H1 (cell line): ENCODE results near the gene DOP1B. TPM values are rescaled to one million over a fixed set of nuclear protein-coding genes. Genes with fewer than 3 reads are reported as not detected.

Source experiments
- CTCF ChIA-PET: fragments of 300-600 bp; sonication (Branson Sonifier 250); formaldehyde crosslinking; loops from one replicate; lab custom pipeline; 2021; ENCODE audit not compliant: partially characterized antibody; lab: Charles Lee
- POLR2A ChIA-PET: fragments of 300-600 bp; sonication (Branson Sonifier 250); formaldehyde crosslinking; loops from one replicate; lab custom pipeline; 2021; ENCODE audit warnings: inconsistent platforms; ENCODE audit not compliant: partially characterized antibody; lab: Charles Lee
- DNase-seq, 2 experiments: peaks; one replicate each; pipeline versions ENCODE4 v3.0.0 to v3.0.0-alpha.2; 2010 to 2022; ENCODE audit warnings: low spot score in 2 of 2, low read depth in 1 of 2, mixed read lengths in 1 of 2
- FAIRE-seq: peaks from 2 replicates; lab custom pipeline; 2011; peaks lifted over from hg19 to GRCh38; lab: Jason Lieb, UNC
- H2AFZ ChIP-seq: 2 replicates; pipeline ENCODE4 v1.8.1; 2012; ENCODE audit warnings: low read length, inconsistent platforms
- H2AK5ac ChIP-seq: 2 replicates; pipeline ENCODE4 v1.6.1; 2013; ENCODE audit warnings: low read depth, low read length
- H2BK120ac ChIP-seq: replicated peaks from 2 replicates; pipeline ENCODE3; 2013; ENCODE audit warnings: low read depth, low read length, inconsistent platforms
- H2BK12ac ChIP-seq: 2 replicates; pipeline ENCODE4 v1.6.1; 2013; ENCODE audit warnings: low read depth, low read length
- H2BK15ac ChIP-seq: 2 replicates; pipeline ENCODE4 v1.6.1; 2013; ENCODE audit warnings: low read length
- H2BK20ac ChIP-seq: 2 replicates; pipeline ENCODE4 v1.6.1; 2013; ENCODE audit warnings: low read length
- H2BK5ac ChIP-seq: 2 replicates; pipeline ENCODE4 v1.6.1; 2013; ENCODE audit warnings: low read depth, low read length
- H3K14ac ChIP-seq: 2 replicates; pipeline ENCODE4 v1.6.1; 2013; ENCODE audit warnings: inconsistent platforms; ENCODE audit not compliant: insufficient read length
- H3K18ac ChIP-seq: 2 replicates; pipeline ENCODE4 v1.6.1; 2013; ENCODE audit warnings: low read length; ENCODE audit errors: extremely low read depth
- H3K23ac ChIP-seq: 2 replicates; pipeline ENCODE4 v1.6.1; 2013; ENCODE audit warnings: inconsistent platforms; ENCODE audit not compliant: insufficient read length
- H3K23me2 ChIP-seq: 2 replicates; pipeline ENCODE4 v1.6.1; 2013; ENCODE audit warnings: low read depth, low read length
- H3K27ac ChIP-seq: 2 replicates; pipeline ENCODE4 v1.6.1; 2011; ENCODE audit warnings: low read depth, low read length, inconsistent platforms
- H3K27me3 ChIP-seq, 4 experiments: replicated peaks in 1 of 4; 1 replicate in 1 of 4; 2 replicates in 3 of 4; pipeline versions ENCODE4 v1.6.1 to v1.8.1; 2011 to 2013; ENCODE audit warnings: low read length in 3 of 4, mild to moderate bottlenecking in 3 of 4, inconsistent platforms in 2 of 4, mixed read lengths in 2 of 4, moderate library complexity in 1 of 4; ENCODE audit not compliant: control insufficient read depth in 3 of 4, insufficient read depth in 3 of 4; ENCODE audit errors: extremely low read depth in 1 of 4
- H3K36me3 ChIP-seq, 4 experiments: 2 replicates each; pipeline versions ENCODE4 v1.6.1 to v1.8.1; 2011 to 2013; ENCODE audit warnings: mild to moderate bottlenecking in 4 of 4, low read length in 3 of 4, moderate library complexity in 2 of 4, control low read depth in 1 of 4, inconsistent platforms in 1 of 4; ENCODE audit not compliant: insufficient read depth in 4 of 4, control insufficient read depth in 2 of 4
- H3K4ac ChIP-seq: replicated peaks from 2 replicates; pipeline ENCODE3; 2013; ENCODE audit warnings: low read length, low read depth, mixed read lengths, inconsistent platforms; ENCODE audit not compliant: insufficient read length
- H3K4me1 ChIP-seq, 4 experiments: replicated peaks in 1 of 4; 1 replicate in 1 of 4; 2 replicates in 3 of 4; pipeline versions ENCODE4 v1.6.1 to v1.8.1; 2011 to 2013; ENCODE audit warnings: low read length in 3 of 4, inconsistent platforms in 2 of 4, mixed read lengths in 1 of 4; ENCODE audit not compliant: insufficient read depth in 4 of 4, control insufficient read depth in 3 of 4
- H3K4me2 ChIP-seq, 2 experiments: 2 replicates each; pipeline versions ENCODE4 v1.6.1 to v1.8.1; 2011 to 2013; ENCODE audit warnings: low read depth in 2 of 2, low read length in 2 of 2, control low read depth in 1 of 2, inconsistent platforms in 1 of 2, mild to moderate bottlenecking in 1 of 2; ENCODE audit not compliant: insufficient read depth in 1 of 2
- H3K4me3 ChIP-seq, 4 experiments: fragments of 200-600, 300-600 bp in 1 of 4; sonication (generic), shearing (Covaris generic), sonication (Bioruptor Twin) in 1 of 4; 2 replicates each; pipeline versions ENCODE4 v1.5.1 to v1.8.1; 2011 to 2016; ENCODE audit warnings: low read length in 4 of 4, low read depth in 3 of 4, control low read depth in 2 of 4, inconsistent platforms in 2 of 4, mild to moderate bottlenecking in 2 of 4, mixed read lengths in 1 of 4, moderate library complexity in 1 of 4; ENCODE audit not compliant: insufficient read depth in 2 of 4; ENCODE audit errors: extremely low read depth in 1 of 4
- H3K56ac ChIP-seq: replicated peaks from 2 replicates; pipeline ENCODE3; 2013; ENCODE audit warnings: low read depth, mild to moderate bottlenecking, mixed read lengths, low read length, inconsistent platforms; ENCODE audit not compliant: insufficient read length
- H3K79me1 ChIP-seq: 2 replicates; pipeline ENCODE4 v1.6.1; 2013; ENCODE audit warnings: low read depth, low read length, control low read depth
- H3K79me2 ChIP-seq, 2 experiments: 2 replicates each; pipeline versions ENCODE4 v1.6.1 to v1.8.1; 2012 to 2013; ENCODE audit warnings: low read length in 2 of 2, mild to moderate bottlenecking in 2 of 2, inconsistent platforms in 1 of 2; ENCODE audit not compliant: insufficient read depth in 2 of 2, control insufficient read depth in 1 of 2
- H3K9ac ChIP-seq, 4 experiments: replicated peaks in 1 of 4; 1 replicate in 1 of 4; 2 replicates in 3 of 4; pipeline versions ENCODE4 v1.6.1 to v1.8.1; 2011 to 2013; ENCODE audit warnings: low read depth in 3 of 4, low read length in 3 of 4, control low read depth in 2 of 4, mild to moderate bottlenecking in 2 of 4, moderate library complexity in 2 of 4, inconsistent platforms in 1 of 4; ENCODE audit errors: extremely low read depth in 1 of 4
- H3K9me3 ChIP-seq, 2 experiments: 2 replicates each; pipeline versions ENCODE4 v1.6.1 to v1.8.1; 2012 to 2013; ENCODE audit warnings: mild to moderate bottlenecking in 2 of 2, moderate library complexity in 2 of 2, control low read depth in 1 of 2, inconsistent platforms in 1 of 2, low read depth in 1 of 2, low read length in 1 of 2, mixed read lengths in 1 of 2; ENCODE audit not compliant: insufficient read depth in 2 of 2
- H4K20me1 ChIP-seq, 2 experiments: replicated peaks in 1 of 2; 2 replicates each; pipeline versions ENCODE3 to v1.8.1; 2011 to 2013; ENCODE audit warnings: inconsistent platforms in 2 of 2, low read length in 2 of 2, mild to moderate bottlenecking in 1 of 2; ENCODE audit not compliant: insufficient read depth in 2 of 2, control insufficient read depth in 1 of 2
- H4K5ac ChIP-seq: 2 replicates; pipeline ENCODE4 v1.6.1; 2013; ENCODE audit warnings: low read length, low read depth, mixed read lengths, inconsistent platforms; ENCODE audit not compliant: insufficient read length
- H4K8ac ChIP-seq: 2 replicates; pipeline ENCODE4 v1.8.0; 2013; ENCODE audit warnings: mild to moderate bottlenecking, moderate library complexity, low read length, inconsistent platforms; ENCODE audit not compliant: insufficient read depth; ENCODE audit errors: extremely low read depth
- H4K91ac ChIP-seq: replicated peaks from 2 replicates; pipeline ENCODE3; 2013; ENCODE audit warnings: low read length, mixed read lengths, inconsistent platforms; ENCODE audit not compliant: insufficient read length
- ASH2L ChIP-seq: fragments of 200-600, 300-600 bp; sonication (generic); IDR thresholded peaks from one replicate; pipeline ENCODE4 v1.7.1; 2017; ENCODE audit warnings: low read length
- EGR1 ChIP-seq: IDR thresholded peaks from 2 replicates; pipeline ENCODE4 v1.6.1; 2011; ENCODE audit warnings: low read depth, low read length, borderline replicate concordance
- HDAC2 ChIP-seq, 2 experiments: fragments of 300-600 bp in 1 of 2; sonication (generic) in 1 of 2; IDR thresholded peaks; 2 replicates each; pipeline ENCODE4 v1.6.1; 2011 to 2012; ENCODE audit warnings: low read depth in 2 of 2, low read length in 2 of 2, mild to moderate bottlenecking in 2 of 2, moderate library complexity in 2 of 2, borderline replicate concordance in 1 of 2, inconsistent platforms in 1 of 2
- SIRT6 ChIP-seq: IDR thresholded peaks from one replicate; pipeline ENCODE4 v1.7.1; 2012; ENCODE audit warnings: low read length, inconsistent platforms
- SP1 ChIP-seq: IDR thresholded peaks from 2 replicates; pipeline ENCODE4 v1.6.1; 2011; ENCODE audit warnings: low read depth, low read length
- SP4 ChIP-seq: IDR thresholded peaks from 2 replicates; pipeline ENCODE4 v1.6.1; 2012; ENCODE audit warnings: low read length, inconsistent platforms
- WGBS, 2 experiments: shearing (Covaris generic) in 1 of 2; methylation state at CpG; one replicate each; pipeline versions ENCODE4 v1.1.6 to v1.1.7; 2013 to 2015; ENCODE audit warnings: low lambda C conversion rate in 2 of 2, mixed read lengths in 2 of 2, inconsistent platforms in 1 of 2, low coverage in 1 of 2, missing lambda C conversion rate in 1 of 2; ENCODE audit not compliant: insufficient replicate concordance in 2 of 2, insufficient coverage in 1 of 2, insufficient read length in 1 of 2; ENCODE audit errors: extremely low coverage in 1 of 2, missing lambda C conversion rate in 1 of 2; 5-methylcytosine and 5-hydroxymethylcytosine counted together
- polyA plus RNA-seq, 7 experiments: library from polyadenylated mRNA; depleted of rRNA in 3 of 7; stranded (reverse) in 5 of 7; unstranded in 2 of 7; fragments of >200 nt in 5 of 7; fragments of 200-250 nt in 2 of 7; gene quantifications; 1 replicate in 5 of 7; 2 replicates in 1 of 7; 4 replicates in 1 of 7; pipeline versions ENCODE4 v1.2.1 to v1.2.3, GENCODE V29; 2011 to 2013; ENCODE audit warnings: missing spikeins in 2 of 7, mixed read lengths in 2 of 7
- total RNA-seq: library from RNA; stranded (reverse); fragmentation: NEBNext Ultra II Directional; extraction: Animal tissue kit (Norgen Biotek cat#: 25700); gene quantifications from 2 replicates; pipeline ENCODE4 v1.2.1, GENCODE V29; 2021

The DOP1B gene
- total and polyA plus RNA-seq, 2 of the 8 experiments (the other 6 are each of a cell fraction or from before 2014, with no cell fraction given): 2.8 to 9.9 TPM

GRCh38 chr21:36186506-36187399 is 30.1 kb downstream of the DOP1B start:
- no peak overlapping the region for H3K4me2 ChIP-seq
- H3K36me3 ChIP-seq: no peaks in the 10 kb centered on the region
- H3K23ac ChIP-seq: no peak overlapping the region
- H2BK120ac ChIP-seq: no peak overlapping the region
- POLR2A ChIA-PET: interaction anchor here (1.0 to 1.3 kb wide), 2 partner anchors 31 to 134 kb away, joined by 3 to 4 read pairs; partner anchors contain the start of gene MORC3
- H3K79me2 ChIP-seq: no peaks in the 10 kb centered on the region; a peak in 1 of 4 replicates
- no peaks in the 10 kb centered on the region for H3K23me2 ChIP-seq
- no peak overlapping the region for H2AFZ ChIP-seq
- no peaks in the 10 kb centered on the region for H4K20me1 ChIP-seq
- H2BK12ac ChIP-seq: no peak overlapping the region
- 0 out of 2 replicates have a peak overlapping the region, but pooled peaks have one; percentile 63 for H4K8ac ChIP-seq
- no peak overlapping the region for H4K91ac ChIP-seq
- no peak overlapping the region for H3K4ac ChIP-seq
- no peak overlapping the region for H3K14ac ChIP-seq
- no peak overlapping the region for H3K56ac ChIP-seq
- CTCF ChIA-PET: interaction anchor here (0.6 to 2.4 kb wide), 9 partner anchors 19 to 147 kb away, joined by 3 to 13 read pairs (median 4); no protein-coding TSS in a partner anchor
- no peak overlapping the region for H3K27ac ChIP-seq
- H3K9ac ChIP-seq: no peak overlapping the region
- H3K27me3 ChIP-seq: no peaks in the 10 kb centered on the region
- no peaks in the 10 kb centered on the region for H3K9me3 ChIP-seq
- DNase-seq: no peak
- H3K4me1 ChIP-seq: peaks cover 0 to 3% (median 0%) of the 10 kb centered on the region in 4 experiments; a peak in 2 of 7 replicates
- no peak for TF ChIP-seq EGR1
- TF ChIP-seq SP1: no peak
- no peak for TF ChIP-seq SP4
- TF ChIP-seq ASH2L: no peak
- TF ChIP-seq SIRT6: no peak
- no peak for TF ChIP-seq HDAC2 (IDR thresholded peaks at IDR 0.05; ENCODE audit: borderline replicate concordance in 1 of 2, low read depth in 2 of 2, low read length in 2 of 2)
- H3K79me1 ChIP-seq: no peaks in the 10 kb centered on the region
- 87% methylated on average over 16 of the region's 18 CpGs; no CpG with 5 or more reads in 1 of the 2 experiments for WGBS, 2 experiments
- no peak overlapping the region for H3K4me3 ChIP-seq
- no peak overlapping the region for H2BK15ac ChIP-seq
- no peak overlapping the region for H3K18ac ChIP-seq
- no peak overlapping the region for H4K5ac ChIP-seq
- no peak overlapping the region for H2AK5ac ChIP-seq
- no peak for FAIRE-seq
- no peak overlapping the region for H2BK20ac ChIP-seq
- H2BK5ac ChIP-seq: no peak overlapping the region
